GM21360 (cell line): ENCODE measurements around the gene DNTT.
A peak's percentile ranks its signal among the peaks of the same experiment; 100 is the strongest.
"Not testable (repeated sequence)": the region's sequence is repeated elsewhere in the genome, so short reads cannot be mapped to it uniquely, and the experiment has no call there.

ENCODE experiments used
- ATAC-seq: cut with Tn5 transposase; IDR thresholded peaks from one replicate; pipeline ENCODE4 v1.9.1; 2021; ENCODE audit warnings: mild to moderate bottlenecking, moderate library complexity; ENCODE audit not compliant: unreplicated experiment

The DNTT gene

GRCh38 chr10:96305019-96305418, 785 bp downstream of the DNTT start:
- no peak for ATAC-seq

GRCh38 chr10:96306516-96306915, 2.3 kb downstream of the DNTT start:
- peak; percentile 47 for ATAC-seq

- ATAC-seq = not testable (repeated sequence)
Measured at GRCh38 chr10:96308854-96309253, 4.6 kb downstream of the DNTT start.

- no peak for ATAC-seq
Measured at GRCh38 chr10:96309628-96310320, 5.5 kb downstream of the DNTT start.

- ATAC-seq = no peak
Measured at GRCh38 chr10:96310321-96310669, 6.1 kb downstream of the DNTT start.

- ATAC-seq = no peak
Measured at GRCh38 chr10:96311180-96311715, 7.0 kb downstream of the DNTT start.

GRCh38 chr10:96313344-96313743, 9.1 kb downstream of the DNTT start:
- no peak for ATAC-seq

- no peak for ATAC-seq
Measured at GRCh38 chr10:96317067-96317833, 13.0 kb downstream of the DNTT start.

- ATAC-seq = no peak
Measured at GRCh38 chr10:96319754-96320474, 15.7 kb downstream of the DNTT start.

- no peak for ATAC-seq
Measured at GRCh38 chr10:96321822-96322221, 17.6 kb downstream of the DNTT start.

- no peak for ATAC-seq
Measured at GRCh38 chr10:96322275-96322674, 18.0 kb downstream of the DNTT start.

- ATAC-seq = no peak
Measured at GRCh38 chr10:96324447-96324846, 20.2 kb downstream of the DNTT start.

GRCh38 chr10:96325719-96326373, 21.6 kb downstream of the DNTT start:
- ATAC-seq = peak; percentile 93

GRCh38 chr10:96327462-96327861, 23.2 kb downstream of the DNTT start:
- ATAC-seq = no peak

- ATAC-seq = no peak
Measured at GRCh38 chr10:96333101-96333500, 28.9 kb downstream of the DNTT start.

- ATAC-seq = no peak
Measured at GRCh38 chr10:96334616-96335526, 30.6 kb downstream of the DNTT start.

GRCh38 chr10:96337106-96337505, 32.9 kb downstream of the DNTT start:
- ATAC-seq = no peak

- no peak for ATAC-seq
Measured at GRCh38 chr10:96338279-96338925, 34.2 kb downstream of the DNTT start.

- no peak for ATAC-seq
Measured at GRCh38 chr10:96339383-96339782, 35.1 kb downstream of the DNTT start.
